Upper lobe of left lung (tissue), 4 donors: ENCODE measurements around the gene SIKE1.

ENCODE experiments used
- EP300 ChIP-seq, 4 donors: sonication (generic); formaldehyde crosslinking; IDR thresholded peaks; one replicate each; pipeline ENCODE4 v1.5.1; 2017; ENCODE audit warnings: antibody characterized with exemption in 4 of 4, control low read depth in 2 of 4
- POLR2A ChIP-seq, 4 donors: fragments of 450-650 bp; IDR thresholded peaks; one replicate each; pipeline ENCODE4 v1.5.1; 2016 to 2017; ENCODE audit warnings: antibody characterized with exemption in 4 of 4, mild to moderate bottlenecking in 2 of 4
- POLR2AphosphoS5 ChIP-seq, 2 donors: sonication (generic); formaldehyde crosslinking; IDR thresholded peaks; one replicate each; pipeline ENCODE4 v1.5.1; 2017; ENCODE audit warnings: antibody characterized with exemption in 2 of 2
- TF ChIP-seq, protein P1 (sequence below), 6 experiments: fragments of 450-650 bp in 4 of 6; fragments of 200-600 bp in 2 of 6; sonication (generic) in 2 of 6; IDR thresholded peaks; one replicate each; pipeline ENCODE4 v1.5.1; 2016 to 2019; ENCODE audit warnings: antibody characterized with exemption in 6 of 6

DNA sequence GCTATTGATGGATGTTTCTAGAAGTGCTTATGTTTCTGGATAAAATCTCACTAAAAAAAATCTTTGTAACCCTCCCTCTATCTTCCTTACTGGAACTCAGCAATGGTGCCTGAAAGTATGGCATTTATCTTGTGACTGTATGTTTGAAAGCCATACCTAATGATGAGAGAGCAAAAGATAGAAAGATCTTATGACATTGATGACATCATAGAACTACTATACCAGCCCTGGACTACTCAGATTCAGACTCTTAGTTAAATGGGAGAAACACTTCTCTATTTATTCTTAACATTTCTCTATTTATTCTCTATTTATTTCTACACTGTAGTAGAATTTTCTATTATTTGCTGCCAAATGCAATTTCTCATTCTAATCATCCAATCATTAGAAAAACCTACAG, 41.5 kb upstream of the SIKE1 start:
- TF ChIP-seq, protein P1, sequence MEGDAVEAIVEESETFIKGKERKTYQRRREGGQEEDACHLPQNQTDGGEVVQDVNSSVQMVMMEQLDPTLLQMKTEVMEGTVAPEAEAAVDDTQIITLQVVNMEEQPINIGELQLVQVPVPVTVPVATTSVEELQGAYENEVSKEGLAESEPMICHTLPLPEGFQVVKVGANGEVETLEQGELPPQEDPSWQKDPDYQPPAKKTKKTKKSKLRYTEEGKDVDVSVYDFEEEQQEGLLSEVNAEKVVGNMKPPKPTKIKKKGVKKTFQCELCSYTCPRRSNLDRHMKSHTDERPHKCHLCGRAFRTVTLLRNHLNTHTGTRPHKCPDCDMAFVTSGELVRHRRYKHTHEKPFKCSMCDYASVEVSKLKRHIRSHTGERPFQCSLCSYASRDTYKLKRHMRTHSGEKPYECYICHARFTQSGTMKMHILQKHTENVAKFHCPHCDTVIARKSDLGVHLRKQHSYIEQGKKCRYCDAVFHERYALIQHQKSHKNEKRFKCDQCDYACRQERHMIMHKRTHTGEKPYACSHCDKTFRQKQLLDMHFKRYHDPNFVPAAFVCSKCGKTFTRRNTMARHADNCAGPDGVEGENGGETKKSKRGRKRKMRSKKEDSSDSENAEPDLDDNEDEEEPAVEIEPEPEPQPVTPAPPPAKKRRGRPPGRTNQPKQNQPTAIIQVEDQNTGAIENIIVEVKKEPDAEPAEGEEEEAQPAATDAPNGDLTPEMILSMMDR (IDR thresholded peaks at IDR 0.05) = no peak
- no peak for TF ChIP-seq EP300 (IDR thresholded peaks at IDR 0.05)
- TF ChIP-seq POLR2A (IDR thresholded peaks at IDR 0.05) = no peak
- TF ChIP-seq POLR2AphosphoS5 (IDR thresholded peaks at IDR 0.05) = no peak
